ENCODE measurements around the gene DNM3. TPM values are rescaled to one million over a fixed set of nuclear protein-coding genes. Genes with fewer than 3 reads are reported as not detected.

DNM3 gene
- total and polyA plus RNA-seq, 2 of the 8 experiments (the other 6 are each of a cell fraction or from before 2014, with no cell fraction given) = 2.0 to 8.5 TPM

GRCh38 chr1:172145656-172146055 is 304.4 kb downstream of the DNM3 start (continued):
- TF ChIP-seq CTCF (IDR thresholded peaks at IDR 0.05; ENCODE audit: control extremely low read depth in 1 of 3, insufficient read depth in 1 of 3, low read depth in 1 of 3, low read length in 3 of 3) = no peak

Data from H1 (cell line).